ENCODE data around the gene SLCO4A1. TPM values are rescaled to one million over a fixed set of nuclear protein-coding genes. Genes with fewer than 3 reads are reported as not detected.

SLCO4A1 gene
- total and polyA plus RNA-seq, 2 donors (not counting 3 experiments of a cell fraction or from before 2014, with no cell fraction given) = 1.4 to 4.1 TPM

DNA sequence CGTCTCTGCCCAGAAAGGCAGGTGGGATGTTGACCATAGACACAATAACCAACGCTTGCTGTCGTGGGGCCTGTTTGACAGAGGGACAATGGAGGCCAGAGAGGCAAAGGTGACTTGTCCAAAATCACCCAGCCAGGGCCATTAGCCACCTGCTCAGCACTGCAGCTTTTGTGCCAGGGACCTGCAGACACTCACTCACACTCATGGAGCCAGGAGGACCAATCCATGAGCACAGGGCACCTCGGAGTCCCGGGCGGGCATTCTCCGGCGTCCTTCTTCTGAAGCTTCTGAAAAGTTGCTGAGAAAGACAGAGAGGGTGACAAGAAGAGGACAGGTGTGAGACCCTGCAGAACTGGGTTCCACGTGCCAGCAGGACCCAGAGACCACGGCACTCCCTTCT lies 45.4 kb upstream of the SLCO4A1 start:
- intact Hi-C loops (cut with micrococcal nuclease) (no loop called here), dilution Hi-C loops (cut with MboI; ENCODE audit: extremely low pct_ligation_motif_present, low sequenced_read_pairs) (no loop called here)
- Histone ChIP-seq H3K4me2 (ENCODE audit: insufficient read depth, low read length) (no peak overlapping the region), H4K20me1 (replicated peaks; ENCODE audit: control insufficient read depth, extremely low read depth, insufficient read depth, low read length) (no peaks in the 10 kb centered on the region), H3K27ac (ENCODE audit: insufficient read depth, low read depth, low read length) (no peak overlapping the region), H3K9ac (replicated peaks; ENCODE audit: extremely low read depth, insufficient read depth, low read length) (no peak overlapping the region), H3K9me3 (replicated peaks; ENCODE audit: control insufficient read depth, insufficient read depth, low read length) (no peaks in the 10 kb centered on the region), H3K9me1 (replicated peaks; ENCODE audit: control insufficient read depth, extremely low read depth, insufficient read depth, low read length) (no peaks in the 10 kb centered on the region), H3K4me3 (replicated peaks in 1 of 3; ENCODE audit: insufficient read depth in 1 of 3, low read depth in 1 of 3, low read length in 3 of 3) (no peak overlapping the region), H2AFZ (ENCODE audit: low read depth, low read length) (no peak overlapping the region), H3K36me3 (ENCODE audit: control insufficient read depth in 2 of 2, extremely low read depth in 1 of 2, insufficient read depth in 2 of 2, low read length in 2 of 2) (no peaks in the 10 kb centered on the region), H3K4me1 (ENCODE audit: control insufficient read depth, extremely low read depth, insufficient read depth, low read length) (no peaks in the 10 kb centered on the region), H3K27me3 (ENCODE audit: control insufficient read depth in 2 of 2, insufficient read depth in 2 of 2, low read length in 2 of 2) (no peaks in the 10 kb centered on the region), H3K79me2 (ENCODE audit: control insufficient read depth, insufficient read depth, low read length) (no peaks in the 10 kb centered on the region)
- DNase-seq (ENCODE audit: low read depth, low spot score) (no peak), FAIRE-seq (no peak)
- TF ChIP-seq POLR2A (IDR thresholded peaks at IDR 0.05; ENCODE audit: low read depth, low read length) (no peak), POLR2AphosphoS5 (IDR thresholded peaks at IDR 0.05; ENCODE audit: insufficient read depth, low read depth, low read length) (no peak), GATA2 (IDR thresholded peaks at IDR 0.05; ENCODE audit: insufficient read depth, insufficient read length, low read depth, low read length) (no peak), FOS (IDR thresholded peaks at IDR 0.05; ENCODE audit: borderline replicate concordance, insufficient read depth, low read length) (no peak), MYC (IDR thresholded peaks at IDR 0.05; ENCODE audit: low read depth, low read length) (no peak), JUN (IDR thresholded peaks at IDR 0.05; ENCODE audit: borderline replicate concordance, insufficient read depth, insufficient read length, low read depth) (no peak), EZH2 (IDR thresholded peaks at IDR 0.05; ENCODE audit: borderline replicate concordance, low read depth, low read length, severe bottlenecking) (no peak)
- TF ChIP-seq, protein P1, sequence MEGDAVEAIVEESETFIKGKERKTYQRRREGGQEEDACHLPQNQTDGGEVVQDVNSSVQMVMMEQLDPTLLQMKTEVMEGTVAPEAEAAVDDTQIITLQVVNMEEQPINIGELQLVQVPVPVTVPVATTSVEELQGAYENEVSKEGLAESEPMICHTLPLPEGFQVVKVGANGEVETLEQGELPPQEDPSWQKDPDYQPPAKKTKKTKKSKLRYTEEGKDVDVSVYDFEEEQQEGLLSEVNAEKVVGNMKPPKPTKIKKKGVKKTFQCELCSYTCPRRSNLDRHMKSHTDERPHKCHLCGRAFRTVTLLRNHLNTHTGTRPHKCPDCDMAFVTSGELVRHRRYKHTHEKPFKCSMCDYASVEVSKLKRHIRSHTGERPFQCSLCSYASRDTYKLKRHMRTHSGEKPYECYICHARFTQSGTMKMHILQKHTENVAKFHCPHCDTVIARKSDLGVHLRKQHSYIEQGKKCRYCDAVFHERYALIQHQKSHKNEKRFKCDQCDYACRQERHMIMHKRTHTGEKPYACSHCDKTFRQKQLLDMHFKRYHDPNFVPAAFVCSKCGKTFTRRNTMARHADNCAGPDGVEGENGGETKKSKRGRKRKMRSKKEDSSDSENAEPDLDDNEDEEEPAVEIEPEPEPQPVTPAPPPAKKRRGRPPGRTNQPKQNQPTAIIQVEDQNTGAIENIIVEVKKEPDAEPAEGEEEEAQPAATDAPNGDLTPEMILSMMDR (IDR thresholded peaks at IDR 0.05; ENCODE audit: extremely low read depth in 1 of 2, insufficient read depth in 1 of 2, low read depth in 1 of 2, low read length in 2 of 2) = no peak
- TF ChIP-seq, protein P2, sequence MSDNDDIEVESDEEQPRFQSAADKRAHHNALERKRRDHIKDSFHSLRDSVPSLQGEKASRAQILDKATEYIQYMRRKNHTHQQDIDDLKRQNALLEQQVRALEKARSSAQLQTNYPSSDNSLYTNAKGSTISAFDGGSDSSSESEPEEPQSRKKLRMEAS (IDR thresholded peaks at IDR 0.05; ENCODE audit: insufficient read depth, insufficient read length) = no peak
- no TSS peak for BruUV-seq (replicated peaks)
- CTCF ChIA-PET = interaction anchor here (0.9 kb wide), 1 partner anchor 8 kb away, joined by 3 read pairs; no protein-coding TSS in a partner anchor
- POLR2A ChIA-PET = no interaction called here
